CD4-positive, alpha-beta T cell treated with Interleukin-4 for 4 hours (primary cell): ENCODE data around the gene RAB34.
A peak's percentile ranks its signal among the peaks of the same experiment; 100 is the strongest.
"Not testable (repeated sequence)": the region's sequence is repeated elsewhere in the genome, so short reads cannot be mapped to it uniquely, and the experiment has no call there.

Experiments used
- DNase-seq: peaks from one replicate; pipeline ENCODE4 v3.0.0-alpha.2; 2020

RAB34 gene

GRCh38 chr17:28745786-28746411 lies 28.2 kb upstream of the RAB34 start:
- no peak for DNase-seq

DNA sequence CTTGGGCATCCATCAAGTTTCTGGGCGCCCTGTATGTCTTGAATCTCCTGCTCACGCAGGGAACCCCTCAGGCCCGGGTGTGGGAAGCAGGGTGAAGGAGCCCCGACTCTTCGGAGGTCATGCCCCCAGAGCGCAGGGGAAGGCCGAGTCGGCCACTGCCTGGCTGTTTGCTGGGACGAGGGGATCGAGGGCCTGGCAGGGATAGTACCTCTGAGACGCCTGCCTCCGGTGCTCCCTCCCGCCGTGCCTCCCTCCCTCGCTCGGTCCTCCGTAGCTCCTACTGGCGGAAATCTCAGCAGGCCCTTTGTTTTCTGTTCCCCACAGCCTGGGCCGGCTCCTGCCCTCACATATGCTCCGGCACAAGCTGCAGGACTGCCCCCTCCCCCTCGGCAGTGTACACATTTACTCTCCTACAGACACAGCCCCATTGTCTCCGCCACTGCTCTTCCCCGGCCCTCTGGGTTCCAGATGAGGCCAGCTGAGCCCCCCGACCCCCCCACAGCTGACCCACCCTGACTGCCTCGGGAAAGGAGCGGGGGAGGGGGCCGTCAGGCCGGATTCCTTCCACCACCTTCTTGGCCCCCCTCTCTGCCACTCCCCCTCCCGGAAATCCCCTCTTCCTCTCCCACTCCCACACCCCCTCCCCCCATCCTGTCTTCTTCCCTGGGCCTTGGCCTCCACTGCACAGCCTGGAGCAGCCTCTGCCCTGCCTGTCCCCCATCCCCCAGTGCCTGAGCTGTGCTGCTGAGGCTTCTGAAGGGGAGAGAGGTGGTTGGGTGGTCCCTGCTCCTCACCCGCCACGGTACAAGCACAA lies 27.5 kb upstream of the RAB34 start:
- no peak for DNase-seq

DNA sequence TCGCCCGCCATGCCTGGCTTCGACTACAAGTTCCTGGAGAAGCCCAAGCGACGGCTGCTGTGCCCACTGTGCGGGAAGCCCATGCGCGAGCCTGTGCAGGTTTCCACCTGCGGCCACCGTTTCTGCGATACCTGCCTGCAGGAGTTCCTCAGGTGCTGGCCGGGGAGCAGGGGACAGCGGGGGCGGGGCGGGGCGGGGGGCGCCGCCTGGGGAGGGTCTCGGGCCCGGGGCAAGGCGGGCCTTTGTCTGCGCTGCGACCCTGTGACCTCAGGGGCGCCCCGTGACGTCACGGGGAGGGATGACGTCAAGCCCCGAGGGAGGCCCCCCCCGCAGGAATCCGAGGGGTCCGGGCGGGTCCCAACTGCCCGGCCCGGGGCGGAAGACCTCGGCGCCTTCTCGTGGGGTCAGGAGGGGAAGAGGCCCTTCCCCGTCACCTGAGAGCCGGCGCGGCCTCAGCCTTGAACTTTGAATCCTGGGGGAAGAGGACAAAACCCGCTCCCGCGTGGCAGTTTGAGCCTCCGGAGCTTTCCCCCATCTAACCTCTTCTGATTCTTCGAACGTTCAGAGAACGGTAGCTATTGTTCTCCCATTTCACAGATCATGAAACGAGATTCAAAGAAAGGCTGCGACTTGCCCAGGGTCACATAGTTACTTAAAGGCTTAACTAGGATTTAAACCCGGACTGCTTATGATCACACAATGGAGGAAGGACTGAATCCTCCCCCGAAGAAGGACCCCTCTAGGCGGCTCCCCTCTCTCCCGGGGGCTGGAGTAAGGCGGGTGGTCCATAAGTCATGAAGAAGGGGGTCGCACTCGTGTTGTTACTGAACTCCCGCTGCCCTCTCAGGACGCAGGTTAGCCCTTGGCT lies 26.7 kb upstream of the RAB34 start:
- peak; percentile 44 for DNase-seq

DNA sequence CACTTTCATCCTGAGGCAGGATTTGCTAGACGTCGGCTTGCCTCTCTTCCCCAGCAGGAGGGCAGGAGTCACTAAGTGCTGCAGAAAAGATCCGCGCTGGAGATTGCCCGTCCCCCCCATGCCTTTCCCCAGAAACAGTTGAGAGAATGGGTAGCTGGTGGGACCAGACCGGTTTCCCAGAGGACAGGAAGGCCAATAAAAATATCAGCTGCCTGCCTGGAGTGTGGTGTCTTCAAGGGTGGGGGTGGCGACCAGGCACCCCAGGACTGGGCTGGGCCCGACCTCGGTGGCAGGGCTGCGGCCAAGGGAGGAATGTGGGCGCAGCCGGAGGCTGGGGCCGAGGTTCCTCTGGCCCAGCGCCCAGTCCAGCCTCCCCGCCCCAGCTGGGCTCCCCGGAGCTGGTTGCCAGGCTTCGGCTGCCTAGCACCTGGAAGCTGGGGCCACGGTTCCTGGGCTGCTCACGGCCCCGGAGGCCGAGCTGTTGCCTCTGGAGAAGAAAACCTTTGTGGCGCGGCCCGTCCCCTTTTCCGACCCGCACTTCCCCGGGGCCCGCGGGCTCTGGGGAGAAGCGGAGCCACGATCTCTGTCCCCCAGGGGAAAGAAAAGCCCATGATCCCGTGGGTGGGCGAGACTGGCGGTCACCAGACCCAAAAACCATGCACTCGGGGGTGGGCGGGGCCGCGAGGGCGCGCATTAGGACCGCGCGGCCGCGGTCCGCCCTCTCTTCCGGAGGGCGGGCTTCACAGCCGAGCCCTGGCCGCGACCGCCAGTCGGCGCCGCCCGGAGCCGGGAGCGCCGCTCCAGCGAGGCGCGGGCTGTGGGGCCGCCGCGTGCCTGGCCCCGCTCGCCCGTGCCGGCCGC lies 25.8 kb upstream of the RAB34 start, which contains the start of gene TRAF4:
Gene TRAF4 (plus strand): TSS at position 769 of the 861 bp plus-strand sequence. CDS start 102 bp downstream, outside the sequence.
- DNase-seq = peak; percentile 56

DNA sequence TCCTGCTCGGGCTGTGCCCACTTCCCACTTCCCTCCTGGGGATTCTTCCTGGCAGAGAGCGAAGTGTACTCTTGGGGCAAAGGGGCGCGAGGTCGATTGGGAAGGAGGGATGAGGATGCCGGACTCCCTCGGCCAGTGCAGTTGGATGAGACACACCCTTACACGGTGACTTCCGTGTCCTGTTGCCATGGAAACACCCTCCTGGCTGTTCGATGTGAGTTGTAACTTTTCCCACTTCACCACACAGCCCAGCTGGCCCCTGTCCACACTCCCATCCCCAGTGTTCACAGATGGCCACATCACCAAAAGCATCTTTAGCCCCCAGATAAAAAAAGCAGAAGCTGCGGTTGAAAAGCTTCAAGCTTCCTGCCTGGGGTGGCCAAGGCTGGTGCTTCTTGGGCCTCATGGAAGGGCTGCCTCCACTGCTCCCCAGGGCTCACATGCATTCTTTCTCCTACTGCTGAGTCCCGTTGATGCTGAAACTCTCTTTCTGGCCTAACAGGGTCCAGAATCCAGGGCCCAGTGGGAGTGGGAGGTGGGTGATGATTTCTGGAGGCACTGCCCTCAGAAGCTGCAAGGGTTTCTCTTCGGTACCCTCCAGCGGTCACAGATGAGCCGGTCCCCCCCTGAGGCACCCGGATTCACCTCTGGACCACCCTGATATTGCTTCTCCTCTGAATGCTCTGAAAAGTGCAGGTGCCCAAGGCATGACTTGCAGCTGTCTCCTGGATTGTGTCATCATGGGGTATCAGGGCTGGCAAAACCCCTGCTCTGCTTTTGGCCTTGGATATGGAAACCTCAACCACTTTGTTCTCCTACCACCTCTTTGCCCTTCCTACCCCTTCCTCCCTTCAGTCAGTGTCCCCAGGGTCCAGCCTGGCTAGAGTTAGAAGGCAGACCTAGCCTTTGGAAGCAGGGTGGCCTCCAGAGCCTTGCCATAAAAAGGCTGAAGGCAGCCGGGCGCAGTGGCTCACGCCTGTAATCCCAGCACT lies 24.0 kb upstream of the RAB34 start:
- no peak for DNase-seq

DNA sequence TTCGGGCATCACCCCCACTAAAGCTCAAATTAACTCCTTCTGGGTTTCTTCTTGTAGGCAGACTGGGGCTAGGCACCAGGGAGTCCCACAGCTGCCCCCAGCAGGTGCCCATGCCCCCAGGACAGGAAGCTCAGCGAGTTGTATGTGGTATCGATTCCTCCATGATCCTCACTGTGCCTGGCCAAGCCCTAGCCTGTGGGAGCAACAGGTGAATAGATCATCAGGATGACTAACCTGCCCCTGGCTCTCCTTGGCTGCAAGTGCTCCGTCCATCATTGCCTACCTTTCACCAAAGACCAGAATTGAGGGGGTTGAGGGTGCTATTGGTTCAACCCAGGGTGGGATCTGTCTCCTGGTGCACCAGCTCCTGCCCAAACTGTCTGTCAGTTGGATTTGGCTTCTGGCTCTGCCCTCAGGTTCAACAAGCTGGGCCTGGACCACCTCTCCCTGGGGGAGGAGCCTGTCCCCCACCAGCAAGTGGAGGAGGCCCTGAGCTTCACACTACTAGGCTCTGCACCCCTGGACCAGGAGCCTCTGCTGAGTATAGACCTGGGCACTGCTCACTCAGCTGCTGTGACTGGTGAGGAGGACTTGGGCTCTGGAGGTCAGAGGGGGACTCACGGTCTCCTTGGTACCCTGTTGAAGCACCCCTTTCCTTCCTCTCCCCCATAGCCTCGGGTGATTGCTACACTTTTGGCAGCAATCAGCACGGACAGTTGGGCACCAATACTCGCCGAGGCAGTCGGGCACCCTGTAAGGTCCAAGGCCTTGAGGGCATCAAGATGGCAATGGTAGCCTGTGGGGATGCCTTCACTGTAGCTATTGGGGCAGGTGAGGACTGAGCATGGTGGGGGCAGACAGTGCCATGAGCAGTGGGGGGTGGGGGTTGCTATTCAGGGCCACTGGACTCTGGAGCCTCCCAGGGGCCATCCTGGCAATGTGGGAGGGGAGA lies 23.0 kb upstream of the RAB34 start:
- no peak for DNase-seq

GRCh38 chr17:28738680-28739384 lies 21.2 kb upstream of the RAB34 start:
- DNase-seq = peak; percentile 68

DNA sequence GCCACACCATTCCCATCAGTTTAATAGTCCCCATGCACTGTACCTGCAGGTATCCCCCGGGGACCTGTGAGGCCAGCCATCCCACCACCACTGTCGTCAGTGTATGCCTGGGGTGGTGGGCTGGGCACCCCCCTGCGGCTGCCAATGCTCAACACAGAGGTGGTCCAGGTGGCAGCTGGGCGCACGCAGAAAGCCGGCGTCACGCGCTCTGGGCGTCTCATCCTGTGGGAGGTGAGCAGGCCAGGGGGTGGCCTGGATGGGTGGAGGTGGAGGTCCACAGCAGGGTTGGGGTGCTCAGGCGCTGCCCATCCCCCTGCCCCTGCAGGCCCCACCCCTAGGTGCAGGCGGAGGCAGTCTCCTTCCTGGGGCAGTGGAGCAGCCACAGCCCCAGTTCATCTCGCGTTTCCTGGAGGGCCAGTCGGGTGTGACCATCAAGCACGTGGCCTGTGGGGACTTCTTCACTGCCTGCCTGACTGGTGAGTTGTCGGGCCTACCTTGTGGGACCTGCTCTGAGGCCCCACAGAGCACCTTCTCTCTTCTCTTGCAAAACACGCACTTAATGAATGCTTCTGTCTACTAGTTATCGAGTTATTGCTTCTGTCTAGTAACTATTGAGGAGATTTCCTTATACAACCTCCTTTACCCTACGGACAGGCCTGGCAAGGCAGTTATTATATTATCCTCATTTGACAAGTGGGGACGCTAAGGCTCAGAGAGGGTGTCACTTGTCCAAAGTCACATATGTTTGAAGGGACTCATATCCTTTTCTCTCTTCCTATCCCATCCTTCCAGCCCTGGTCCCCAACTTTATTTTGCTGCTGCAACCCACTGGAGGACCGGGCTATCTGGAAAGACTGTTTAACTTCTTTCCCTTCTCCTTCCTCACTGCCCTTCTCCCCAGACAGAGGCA lies 20.4 kb upstream of the RAB34 start:
- DNase-seq = no peak

- DNase-seq = no peak
Measured at GRCh38 chr17:28737316-28737715, 19.6 kb upstream of the RAB34 start.

DNA sequence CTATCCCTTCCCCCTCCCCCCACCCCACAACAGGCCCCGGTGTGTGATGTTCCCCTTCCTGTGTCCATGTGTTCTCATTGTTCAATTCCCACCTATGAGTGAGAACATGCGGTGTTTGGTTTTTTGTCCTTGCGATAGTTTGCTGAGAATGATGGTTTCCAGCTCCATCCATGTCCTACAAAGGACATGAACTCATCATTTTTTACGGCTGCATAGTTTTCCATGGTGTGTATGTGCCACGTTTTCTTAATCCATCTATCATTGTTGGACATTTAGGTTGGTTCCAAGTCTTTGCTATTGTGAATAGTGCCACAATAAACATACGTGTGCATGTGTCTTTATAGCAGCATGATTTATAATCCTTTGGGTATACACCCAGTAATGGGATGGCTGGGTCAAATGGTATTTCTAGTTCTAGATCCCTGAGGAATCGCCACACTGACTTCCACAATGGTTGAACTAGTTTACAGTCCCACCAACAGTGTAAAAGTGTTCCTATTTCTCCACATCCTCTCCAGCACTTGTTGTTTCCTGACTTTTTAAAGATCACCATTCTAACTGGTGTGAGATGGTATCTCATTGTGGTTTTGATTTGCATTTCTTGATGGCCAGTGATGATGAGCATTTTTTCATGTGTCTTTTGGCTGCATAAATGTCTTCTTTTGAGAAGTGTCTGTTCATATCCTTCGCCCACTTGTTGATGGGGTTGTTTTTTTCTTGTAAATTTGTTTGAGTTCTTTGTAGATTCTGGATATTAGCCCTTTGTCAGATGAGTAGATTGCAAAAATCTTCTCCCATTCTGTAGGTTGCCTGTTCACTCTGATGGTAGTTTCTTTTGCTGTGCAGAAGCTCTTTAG lies 18.5 kb upstream of the RAB34 start:
- DNase-seq = not testable (repeated sequence)

GRCh38 chr17:28735242-28735722 lies 17.6 kb upstream of the RAB34 start:
- no peak for DNase-seq

GRCh38 chr17:28734712-28735241 lies 17.1 kb upstream of the RAB34 start:
- no peak for DNase-seq

- no peak for DNase-seq
Measured at GRCh38 chr17:28733346-28733745, 15.7 kb upstream of the RAB34 start.

DNA sequence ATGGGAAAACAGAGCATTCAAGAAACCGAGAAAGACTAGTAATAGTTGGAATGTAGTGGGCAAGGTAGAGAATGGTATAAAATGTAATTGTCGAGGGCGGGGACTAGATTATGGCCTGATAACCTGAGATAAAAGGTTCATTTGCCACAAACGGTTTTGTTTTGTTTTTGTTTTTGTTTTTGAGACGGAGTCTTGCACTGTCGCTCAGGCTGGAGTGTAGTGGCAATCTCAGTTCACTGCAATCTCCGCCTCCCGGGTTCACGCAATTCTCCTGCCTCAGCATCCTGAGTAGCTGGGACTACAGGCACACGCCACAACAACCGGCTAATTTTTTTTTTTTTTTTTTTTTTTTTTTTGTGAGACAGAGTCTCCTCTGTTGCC lies 12.3 kb upstream of the RAB34 start:
- DNase-seq = no peak

DNA sequence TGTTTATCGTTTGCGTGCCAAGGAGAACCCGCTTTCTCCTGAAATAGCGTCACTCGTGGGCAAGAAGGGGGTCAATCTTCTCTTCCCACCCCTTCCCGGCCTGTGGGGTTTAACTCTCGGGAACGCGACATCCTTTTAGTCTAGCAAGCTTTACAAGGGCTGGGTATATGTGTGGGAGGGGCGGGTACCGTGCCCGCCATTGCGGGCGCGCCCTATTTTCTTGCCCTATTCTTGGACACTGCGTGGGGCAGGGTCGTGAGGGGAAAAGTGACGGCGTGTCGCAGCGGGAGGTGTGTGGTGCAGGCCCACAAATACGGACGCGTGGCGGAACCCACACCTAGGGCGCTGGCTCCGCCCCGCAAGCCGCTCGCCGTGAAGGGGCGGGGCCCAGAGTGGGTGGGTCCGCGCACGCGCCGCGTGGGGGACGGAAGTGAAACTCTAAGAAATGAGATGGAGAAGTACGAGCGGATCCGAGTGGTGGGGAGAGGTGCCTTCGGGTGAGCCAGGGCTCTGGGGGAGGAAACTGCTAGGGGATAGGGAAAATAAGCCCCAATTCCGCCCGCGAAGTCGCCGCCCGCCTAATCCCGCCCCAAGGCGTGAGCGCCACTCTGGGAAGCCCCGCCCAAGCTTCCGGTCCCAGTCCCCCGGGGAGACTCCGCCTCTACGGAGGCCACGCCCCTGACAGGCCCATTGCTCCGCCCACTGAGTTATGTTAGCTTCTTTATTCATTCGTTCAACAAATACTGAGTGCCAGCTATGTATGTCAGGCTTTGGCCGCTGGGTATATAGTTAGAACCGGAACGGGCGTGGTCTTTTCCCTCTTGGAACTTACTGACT lies 10.9 kb upstream of the RAB34 start, which contains the start of gene NEK8:
Gene NEK8 (plus strand): TSS at position 425 of the 837 bp plus-strand sequence. CDS start 26 bp downstream, at position 451.
- DNase-seq = peak; percentile 94
